Suprapubic skin (tissue), 4 donors: ENCODE results near the gene ISM1. TPM values are rescaled to one million over a fixed set of nuclear protein-coding genes. Genes with fewer than 3 reads are reported as not detected.

ENCODE experiments used
- DNase-seq, 2 donors: peaks; one replicate each; pipeline ENCODE4 v3.0.0-alpha.2; 2019; ENCODE audit warnings: low spot score in 2 of 2
- H3K27ac ChIP-seq: fragments of 200-600 bp; sonication (generic); one replicate; pipeline ENCODE4 v1.5.1; 2019
- H3K27me3 ChIP-seq: fragments of 200-600 bp; sonication (generic); one replicate; pipeline ENCODE4 v1.5.1; 2019
- H3K36me3 ChIP-seq: fragments of 200-600 bp; sonication (generic); one replicate; pipeline ENCODE4 v1.5.1; 2019
- H3K4me1 ChIP-seq: fragments of 200-600 bp; sonication (generic); one replicate; pipeline ENCODE4 v1.5.1; 2019
- H3K4me3 ChIP-seq: fragments of 200-600 bp; sonication (generic); one replicate; pipeline ENCODE4 v1.5.1; 2019; ENCODE audit warnings: mild to moderate bottlenecking
- H3K9me3 ChIP-seq: fragments of 200-600 bp; sonication (generic); one replicate; pipeline ENCODE4 v1.5.1; 2019
- CTCF ChIP-seq, 2 donors: fragments of 200-600 bp in 1 of 2; fragments of 450-650 bp in 1 of 2; sonication (generic) in 1 of 2; IDR thresholded peaks; one replicate each; pipeline ENCODE4 v1.5.1; 2016 to 2019; ENCODE audit warnings: antibody characterized with exemption in 2 of 2, mild to moderate bottlenecking in 1 of 2, moderate library complexity in 1 of 2
- EP300 ChIP-seq: sonication (generic); formaldehyde crosslinking; IDR thresholded peaks from one replicate; pipeline ENCODE4 v1.6.1; 2017; ENCODE audit warnings: antibody characterized with exemption
- POLR2A ChIP-seq, 2 donors: fragments of 450-650 bp; IDR thresholded peaks; one replicate each; pipeline ENCODE4 v1.6.1; 2017; ENCODE audit warnings: antibody characterized with exemption in 2 of 2, mild to moderate bottlenecking in 2 of 2, moderate library complexity in 2 of 2
- POLR2AphosphoS5 ChIP-seq, 3 donors: sonication (generic); formaldehyde crosslinking; IDR thresholded peaks; one replicate each; pipeline ENCODE4 v1.6.1; 2017; ENCODE audit warnings: antibody characterized with exemption in 3 of 3
- WGBS: methylation state at CpG from one replicate; pipeline ENCODE4 v1.1.5; 2018; 5-methylcytosine and 5-hydroxymethylcytosine counted together
- total RNA-seq, 4 donors: library from RNA; depleted of rRNA; stranded (reverse); fragments of >200 nt; gene quantifications; one replicate each; pipeline ENCODE4 v1.1.0, GENCODE V29; 2016

Gene ISM1
- total RNA-seq, 4 donors from 2014 or later, result 9.0 to 21.8 (median 12.9) TPM

GRCh38 chr20:13263451-13263850 lies 42.4 kb downstream of the ISM1 start:
- H3K9me3 ChIP-seq, result no peaks in the 10 kb centered on the region
- no peak overlapping the region for H3K27ac ChIP-seq
- no peak for TF ChIP-seq POLR2AphosphoS5 (IDR thresholded peaks at IDR 0.05)
- TF ChIP-seq POLR2A (IDR thresholded peaks at IDR 0.05), result no peak
- TF ChIP-seq EP300, result no peak
- TF ChIP-seq CTCF (IDR thresholded peaks at IDR 0.05), result no peak
- no peak overlapping the region for H3K4me3 ChIP-seq
- DNase-seq, result no peak
- no peaks in the 10 kb centered on the region for H3K36me3 ChIP-seq
- H3K4me1 ChIP-seq, result no peaks in the 10 kb centered on the region
- WGBS, result 60% methylated on average over 5 of the region's 5 CpGs
- H3K27me3 ChIP-seq, result no peaks in the 10 kb centered on the region

- Histone ChIP-seq H3K27me3 (no peaks in the 10 kb centered on the region), H3K36me3 (no peaks in the 10 kb centered on the region), H3K4me1 (no peaks in the 10 kb centered on the region), H3K9me3 (no peaks in the 10 kb centered on the region), H3K27ac (no peak overlapping the region), H3K4me3 (no peak overlapping the region)
- TF ChIP-seq CTCF (IDR thresholded peaks at IDR 0.05) (no peak), POLR2A (IDR thresholded peaks at IDR 0.05) (no peak), EP300 (no peak), POLR2AphosphoS5 (IDR thresholded peaks at IDR 0.05) (no peak)
- 89% methylated on average over 5 of the region's 5 CpGs for WGBS
- DNase-seq, result no peak
Observed at GRCh38 chr20:13264907-13265306, 43.8 kb downstream of the ISM1 start.

GRCh38 chr20:13265941-13266340 lies 44.9 kb downstream of the ISM1 start:
- Histone ChIP-seq H3K27ac (no peak overlapping the region), H3K4me1 (no peaks in the 10 kb centered on the region), H3K27me3 (no peaks in the 10 kb centered on the region), H3K4me3 (no peak overlapping the region), H3K36me3 (no peaks in the 10 kb centered on the region), H3K9me3 (no peaks in the 10 kb centered on the region)
- WGBS, result 90% methylated on average over 4 of the region's 4 CpGs
- TF ChIP-seq POLR2A (IDR thresholded peaks at IDR 0.05) (no peak), POLR2AphosphoS5 (IDR thresholded peaks at IDR 0.05) (no peak), EP300 (no peak), CTCF (IDR thresholded peaks at IDR 0.05) (no peak)
- DNase-seq, result no peak

- Histone ChIP-seq H3K9me3 (no peaks in the 10 kb centered on the region), H3K36me3 (no peaks in the 10 kb centered on the region), H3K27me3 (no peaks in the 10 kb centered on the region), H3K27ac (no peak overlapping the region), H3K4me1 (no peaks in the 10 kb centered on the region), H3K4me3 (no peak overlapping the region)
- TF ChIP-seq POLR2A (IDR thresholded peaks at IDR 0.05) (no peak), CTCF (IDR thresholded peaks at IDR 0.05) (no peak), POLR2AphosphoS5 (IDR thresholded peaks at IDR 0.05) (no peak), EP300 (no peak)
- DNase-seq, result no peak
- WGBS, result 75% methylated on average over 7 of the region's 7 CpGs
Observed at GRCh38 chr20:13267231-13267630, 46.2 kb downstream of the ISM1 start.

- 68% methylated on average over 2 of the region's 2 CpGs for WGBS
- Histone ChIP-seq H3K9me3 (no peaks in the 10 kb centered on the region), H3K36me3 (no peaks in the 10 kb centered on the region), H3K4me1 (no peaks in the 10 kb centered on the region), H3K4me3 (no peak overlapping the region), H3K27me3 (no peaks in the 10 kb centered on the region), H3K27ac (no peak overlapping the region)
- DNase-seq, result no peak
- TF ChIP-seq EP300, result no peak
- TF ChIP-seq POLR2A (IDR thresholded peaks at IDR 0.05), result no peak
- TF ChIP-seq POLR2AphosphoS5 (IDR thresholded peaks at IDR 0.05), result no peak
- TF ChIP-seq CTCF (IDR thresholded peaks at IDR 0.05), result no peak
Observed at GRCh38 chr20:13268953-13269352, 47.9 kb downstream of the ISM1 start.
